Body of pancreas (tissue), 4 donors: ENCODE data around the gene EYA3. TPM values are rescaled to one million over a fixed set of nuclear protein-coding genes. Genes with fewer than 3 reads are reported as not detected.

Experiments used
- ATAC-seq: fragments of 150-250 bp; one replicate; pipeline ENCODE4 v1.9.1; 2016
- DNase-seq, 4 donors: peaks; one replicate each; pipeline ENCODE4 v3.0.0-alpha.2; 2019
- H3K27ac ChIP-seq, 4 donors: fragments of 200-600 bp; sonication (generic); 1 replicate in 3 of 4; 2 replicates in 1 of 4; pipeline versions ENCODE4 v1.5.1 to v1.6.1; 2016 to 2019; ENCODE audit warnings: mild to moderate bottlenecking in 1 of 4, mixed read lengths in 1 of 4, moderate library complexity in 1 of 4
- H3K27me3 ChIP-seq, 2 donors: fragments of 200-600 bp; sonication (generic); one replicate each; pipeline ENCODE4 v1.6.0; 2016; ENCODE audit warnings: mild to moderate bottlenecking in 1 of 2
- H3K36me3 ChIP-seq, 2 donors: fragments of 200-600 bp; sonication (generic); replicated peaks in 1 of 2; 2 replicates each; pipeline ENCODE4 v1.5.1; 2016; ENCODE audit warnings: low read depth in 2 of 2; ENCODE audit not compliant: insufficient read depth in 1 of 2
- H3K4me1 ChIP-seq: fragments of 200-600 bp; sonication (generic); one replicate; pipeline ENCODE4 v1.6.0; 2016
- H3K4me3 ChIP-seq, 2 donors: fragments of 200-600 bp; sonication (generic); 1 replicate in 1 of 2; 2 replicates in 1 of 2; pipeline ENCODE4 v1.5.1; 2016 to 2019
- H3K9me3 ChIP-seq, 3 donors: fragments of 200-600 bp; sonication (generic); 1 replicate in 2 of 3; 2 replicates in 1 of 3; pipeline ENCODE4 v1.5.1; 2016
- CTCF ChIP-seq, 7 experiments: fragments of 450-650 bp in 4 of 7; fragments of 200-600 bp in 3 of 7; sonication (generic) in 3 of 7; IDR thresholded peaks; one replicate each; pipeline ENCODE4 v1.5.1; 2016 to 2019; ENCODE audit warnings: antibody characterized with exemption in 7 of 7
- POLR2A ChIP-seq, 3 donors: fragments of 450-650 bp; IDR thresholded peaks; one replicate each; pipeline ENCODE4 v1.6.1; 2016; ENCODE audit warnings: antibody characterized with exemption in 3 of 3, mild to moderate bottlenecking in 2 of 3
- WGBS, 2 donors: methylation state at CpG; one replicate each; pipeline ENCODE4 v1.1.5; 2017; 5-methylcytosine and 5-hydroxymethylcytosine counted together
- intact Hi-C: fragments of 100-400 bp; cut with DNase I; formaldehyde crosslinking; loops from one replicate; pipeline ENCODE4 v1.15.1; 2023
- total RNA-seq, 2 donors: library from RNA; depleted of rRNA; stranded (reverse); fragments of >200 nt; gene quantifications; one replicate each; pipeline ENCODE4 v1.1.0, GENCODE V29; 2016

The EYA3 gene
- total RNA-seq, 2 donors from 2014 or later: 7.8 to 15.5 TPM

- Histone ChIP-seq H3K9me3 (no peaks in the 10 kb centered on the region), H3K4me3 (no peak overlapping the region), H3K36me3 (no peaks in the 10 kb centered on the region), H3K27ac (no peak overlapping the region), H3K4me1 (no peaks in the 10 kb centered on the region), H3K27me3 (no peaks in the 10 kb centered on the region)
- no peak for TF ChIP-seq POLR2A (IDR thresholded peaks at IDR 0.05)
- no peak for TF ChIP-seq CTCF (IDR thresholded peaks at IDR 0.05)
- no peak for DNase-seq
- 42 to 78% methylated on average over 1 of the region's 1 CpG for WGBS, 2 donors
- peak; percentile 18 for ATAC-seq
- intact Hi-C loops: no loop called here
These were observed 40.7 kb upstream of the EYA3 start for GRCh38 chr1:28129150-28129549.

GRCh38 chr1:28127617-28128257, 39.3 kb upstream of the EYA3 start:
- peak in 1 of 4 donors; percentile 10 for DNase-seq
- no peaks in the 10 kb centered on the region for H3K27me3 ChIP-seq
- WGBS, 2 donors: 51 to 56% methylated on average over 3 of the region's 3 CpGs
- no peaks in the 10 kb centered on the region for H3K4me1 ChIP-seq
- no peak overlapping the region for H3K4me3 ChIP-seq
- intact Hi-C loops: no loop called here
- no peaks in the 10 kb centered on the region for H3K9me3 ChIP-seq
- TF ChIP-seq POLR2A (IDR thresholded peaks at IDR 0.05): no peak
- no peak for TF ChIP-seq CTCF (IDR thresholded peaks at IDR 0.05)
- no peak for ATAC-seq
- H3K36me3 ChIP-seq: no peaks in the 10 kb centered on the region
- peak overlapping the region in 1 of 4 donors; percentile 35 for H3K27ac ChIP-seq

- Histone ChIP-seq H3K36me3 (no peaks in the 10 kb centered on the region), H3K27me3 (no peaks in the 10 kb centered on the region), H3K4me1 (no peaks in the 10 kb centered on the region), H3K27ac (peak overlapping the region in 1 of 4 donors; percentile 44), H3K9me3 (no peaks in the 10 kb centered on the region), H3K4me3 (no peak overlapping the region)
- no peak for ATAC-seq
- DNase-seq: no peak
- TF ChIP-seq CTCF (IDR thresholded peaks at IDR 0.05): no peak
- TF ChIP-seq POLR2A (IDR thresholded peaks at IDR 0.05): no peak
- 43 to 58% methylated on average over 5 of the region's 5 CpGs for WGBS, 2 donors
- intact Hi-C loops: no loop called here
These were observed 38.5 kb upstream of the EYA3 start for GRCh38 chr1:28126783-28127490.

GRCh38 chr1:28126212-28126611, 37.8 kb upstream of the EYA3 start:
- no peaks in the 10 kb centered on the region for H3K4me1 ChIP-seq
- DNase-seq (no peak), ATAC-seq (no peak)
- intact Hi-C loops: no loop called here
- no peak overlapping the region for H3K4me3 ChIP-seq
- no peaks in the 10 kb centered on the region for H3K36me3 ChIP-seq
- H3K9me3 ChIP-seq: no peaks in the 10 kb centered on the region
- TF ChIP-seq CTCF (IDR thresholded peaks at IDR 0.05) (no peak), POLR2A (IDR thresholded peaks at IDR 0.05) (no peak)
- no peaks in the 10 kb centered on the region for H3K27me3 ChIP-seq
- peak overlapping the region in 1 of 4 donors; percentile 44 for H3K27ac ChIP-seq
- 43 to 49% methylated on average over 3 of the region's 3 CpGs for WGBS, 2 donors
